OCI-LY7 (cell line): ENCODE data around the gene BRSK1. TPM values are rescaled to one million over a fixed set of nuclear protein-coding genes. Genes with fewer than 3 reads are reported as not detected.

ENCODE experiments used
- BruUV-seq: library from RNA; stranded (reverse); fragments of 400-500 nt; replicated peaks from 2 replicates; lab custom pipeline; 2021; lab: Mats Ljungman, UMichigan
- CTCF ChIA-PET: fragments of 300-600 bp; sonication (Branson Sonifier 250); formaldehyde crosslinking; loops from one replicate; lab custom pipeline; 2022; ENCODE audit warnings: antibody characterized with exemption; ENCODE audit not compliant: unreplicated experiment; lab: Charles Lee
- POLR2A ChIA-PET: fragments of 300-600 bp; sonication (Branson Sonifier 250); formaldehyde crosslinking; loops from one replicate; lab custom pipeline; 2022; ENCODE audit warnings: antibody characterized with exemption; lab: Charles Lee
- DNase-seq: peaks from one replicate; pipeline ENCODE4 v3.0.0-alpha.2; 2015; ENCODE audit warnings: low spot score
- H2AFZ ChIP-seq: fragments of 200-600 bp; sonication (generic), shearing (Covaris generic); 2 replicates; pipeline ENCODE4 v1.6.1; 2014; ENCODE audit warnings: mild to moderate bottlenecking, antibody characterized with exemption, low read length, moderate library complexity
- H3K27ac ChIP-seq: fragments of 200-600 bp; sonication (generic); 2 replicates; pipeline ENCODE4 v1.5.1; 2014; ENCODE audit warnings: mixed run types, low read depth, mild to moderate bottlenecking, moderate library complexity, low read length, inconsistent platforms; ENCODE audit not compliant: poor library complexity, severe bottlenecking
- H3K36me3 ChIP-seq: fragments of 200-600 bp; sonication (generic); 2 replicates; pipeline ENCODE4 v1.6.1; 2014; ENCODE audit warnings: mild to moderate bottlenecking, antibody characterized with exemption, low read length, moderate library complexity, mixed read lengths; ENCODE audit not compliant: insufficient read depth
- H3K4me1 ChIP-seq: fragments of 200-600 bp; sonication (generic); 2 replicates; pipeline ENCODE4 v1.5.1; 2014; ENCODE audit warnings: mild to moderate bottlenecking, low read length; ENCODE audit not compliant: insufficient read depth, poor library complexity, severe bottlenecking
- H3K4me2 ChIP-seq: fragments of 200-600 bp; sonication (generic); 2 replicates; pipeline ENCODE4 v1.6.1; 2014; ENCODE audit warnings: mild to moderate bottlenecking, low read length
- H3K4me3 ChIP-seq: fragments of 200-600 bp; sonication (generic); 2 replicates; pipeline ENCODE4 v1.5.1; 2014; ENCODE audit warnings: mild to moderate bottlenecking, low read depth, low read length; ENCODE audit not compliant: poor library complexity, severe bottlenecking
- H3K79me2 ChIP-seq: fragments of 200-600 bp; sonication (generic); 2 replicates; pipeline ENCODE4 v1.6.1; 2016; ENCODE audit warnings: low read depth, mild to moderate bottlenecking, low read length, moderate library complexity, mixed read lengths; ENCODE audit not compliant: insufficient read depth
- H3K9me2 ChIP-seq: fragments of 200-600 bp; sonication (generic); 2 replicates; pipeline ENCODE4 v1.6.1; 2016; ENCODE audit warnings: mild to moderate bottlenecking, low read length, mixed read lengths; ENCODE audit not compliant: insufficient read depth
- H3K9me3 ChIP-seq: fragments of 200-600 bp; sonication (generic); 2 replicates; pipeline ENCODE4 v1.6.1; 2014; ENCODE audit warnings: mild to moderate bottlenecking, mixed run types, low read length, mixed read lengths
- H4K20me1 ChIP-seq: fragments of 200-600 bp; sonication (generic); 2 replicates; pipeline ENCODE4 v1.6.1; 2014; ENCODE audit warnings: mild to moderate bottlenecking, antibody characterized with exemption, low read length, moderate library complexity, mixed read lengths; ENCODE audit not compliant: insufficient read depth
- EZH2phosphoT487 ChIP-seq: fragments of 200-600 bp; sonication (generic); IDR thresholded peaks from 2 replicates; pipeline ENCODE4 v1.6.1; 2018; ENCODE audit warnings: low read depth, borderline replicate concordance, mild to moderate bottlenecking, mixed run types, antibody characterized with exemption, low read length, moderate library complexity, mixed read lengths
- intact Hi-C: fragments of 100-400 bp; cut with micrococcal nuclease; formaldehyde crosslinking; loops from one replicate; pipeline ENCODE4 v1.10.0; 2022; ENCODE audit not compliant: unreplicated experiment
- total RNA-seq, 2 experiments: library from RNA; depleted of rRNA in 1 of 2; stranded (reverse); fragments of >200 nt in 1 of 2; shearing (Covaris generic) in 1 of 2; gene quantifications; 2 replicates each; pipeline ENCODE4 v1.2.3, GENCODE V29; 2014 to 2022
- TF ChIP-seq, protein P1 (sequence below): fragments of 200-600 bp; sonication (generic); conservative IDR thresholded peaks from 2 replicates; pipeline ENCODE4 v1.5.1; 2014; ENCODE audit warnings: mild to moderate bottlenecking, antibody characterized with exemption, low read length, moderate library complexity, mixed read lengths

Gene BRSK1
- total RNA-seq, 2 experiments from 2014 or later, result 16.1 to 23.9 TPM

GRCh38 chr19:55265173-55265572 is 18.6 kb upstream of the BRSK1 start:
- H4K20me1 ChIP-seq, result no peaks in the 10 kb centered on the region
- no peak overlapping the region for H3K4me2 ChIP-seq
- CTCF ChIA-PET, result no interaction called here
- no peak overlapping the region for H3K27ac ChIP-seq
- TF ChIP-seq, protein P1, sequence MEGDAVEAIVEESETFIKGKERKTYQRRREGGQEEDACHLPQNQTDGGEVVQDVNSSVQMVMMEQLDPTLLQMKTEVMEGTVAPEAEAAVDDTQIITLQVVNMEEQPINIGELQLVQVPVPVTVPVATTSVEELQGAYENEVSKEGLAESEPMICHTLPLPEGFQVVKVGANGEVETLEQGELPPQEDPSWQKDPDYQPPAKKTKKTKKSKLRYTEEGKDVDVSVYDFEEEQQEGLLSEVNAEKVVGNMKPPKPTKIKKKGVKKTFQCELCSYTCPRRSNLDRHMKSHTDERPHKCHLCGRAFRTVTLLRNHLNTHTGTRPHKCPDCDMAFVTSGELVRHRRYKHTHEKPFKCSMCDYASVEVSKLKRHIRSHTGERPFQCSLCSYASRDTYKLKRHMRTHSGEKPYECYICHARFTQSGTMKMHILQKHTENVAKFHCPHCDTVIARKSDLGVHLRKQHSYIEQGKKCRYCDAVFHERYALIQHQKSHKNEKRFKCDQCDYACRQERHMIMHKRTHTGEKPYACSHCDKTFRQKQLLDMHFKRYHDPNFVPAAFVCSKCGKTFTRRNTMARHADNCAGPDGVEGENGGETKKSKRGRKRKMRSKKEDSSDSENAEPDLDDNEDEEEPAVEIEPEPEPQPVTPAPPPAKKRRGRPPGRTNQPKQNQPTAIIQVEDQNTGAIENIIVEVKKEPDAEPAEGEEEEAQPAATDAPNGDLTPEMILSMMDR, result no peak
- TF ChIP-seq EZH2phosphoT487, result no peak
- POLR2A ChIA-PET, result no interaction called here
- peaks cover 10% of the 10 kb centered on the region; the same call in 1 of the 2 replicates for H3K79me2 ChIP-seq
- no peak overlapping the region for H2AFZ ChIP-seq
- intact Hi-C loops, result no loop called here
- peaks cover 13% of the 10 kb centered on the region for H3K4me1 ChIP-seq
- H3K9me2 ChIP-seq, result no peaks in the 10 kb centered on the region
- no peaks in the 10 kb centered on the region for H3K9me3 ChIP-seq
- no peak for DNase-seq
- H3K36me3 ChIP-seq, result peaks cover 63% of the 10 kb centered on the region
- H3K4me3 ChIP-seq, result no peak overlapping the region
- no TSS peak for BruUV-seq

GRCh38 chr19:55265723-55266386 is 17.9 kb upstream of the BRSK1 start:
- H3K4me1 ChIP-seq, result peaks cover 6% of the 10 kb centered on the region
- intact Hi-C loops, result no loop called here
- H3K9me3 ChIP-seq, result no peaks in the 10 kb centered on the region
- H3K4me3 ChIP-seq, result no peak overlapping the region
- TF ChIP-seq, protein P1, result no peak
- no peak for TF ChIP-seq EZH2phosphoT487
- CTCF ChIA-PET, result no interaction called here
- H3K9me2 ChIP-seq, result no peaks in the 10 kb centered on the region
- POLR2A ChIA-PET, result no interaction called here
- no peaks in the 10 kb centered on the region for H4K20me1 ChIP-seq
- no peak for DNase-seq
- no peak overlapping the region for H3K27ac ChIP-seq
- no TSS peak for BruUV-seq
- no peak overlapping the region for H3K4me2 ChIP-seq
- peaks cover 70% of the 10 kb centered on the region for H3K36me3 ChIP-seq
- H3K79me2 ChIP-seq, result peaks cover 10% of the 10 kb centered on the region; the same call in 1 of the 2 replicates
- H2AFZ ChIP-seq, result no peak overlapping the region

DNA sequence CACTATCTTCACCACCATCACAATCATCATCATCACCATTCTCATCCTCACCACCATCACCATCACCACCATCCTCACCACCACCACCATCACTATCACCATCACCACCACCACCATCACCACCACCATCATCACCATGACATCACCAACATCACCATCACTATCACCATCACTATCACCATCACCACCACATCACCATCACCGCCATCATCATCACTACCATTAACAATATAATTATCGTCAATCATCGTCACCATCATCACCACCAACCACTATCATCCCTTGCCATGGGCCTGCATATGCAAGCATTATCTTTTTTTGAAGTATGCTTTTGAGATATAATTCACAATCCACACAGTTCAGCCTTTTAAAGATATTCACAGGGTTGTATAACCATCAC is 17.4 kb upstream of the BRSK1 start:
- no peaks in the 10 kb centered on the region for H3K9me3 ChIP-seq
- H3K27ac ChIP-seq, result no peak overlapping the region

More for the DNA sequence above, 17.4 kb upstream of the BRSK1 start:
- Histone ChIP-seq H2AFZ (no peak overlapping the region), H3K79me2 (peaks cover 10% of the 10 kb centered on the region; the same call in 1 of the 2 replicates), H3K4me3 (no peak overlapping the region), H4K20me1 (no peaks in the 10 kb centered on the region), H3K9me2 (no peaks in the 10 kb centered on the region), H3K4me2 (no peak overlapping the region), H3K4me1 (peaks cover 4% of the 10 kb centered on the region), H3K36me3 (peaks cover 75% of the 10 kb centered on the region)
- no peak for DNase-seq
- no peak for TF ChIP-seq EZH2phosphoT487
- TF ChIP-seq, protein P1, result no peak
- intact Hi-C loops, result no loop called here
- BruUV-seq, result no TSS peak
- ChIA-PET POLR2A (no interaction called here), CTCF (no interaction called here)
